Mesenchymal stem cell (in vitro differentiated cells and primary cell): ENCODE results near the gene RGMA.

Source experiments
- DNase-seq: peaks from one replicate; pipeline ENCODE4 v3.0.0-alpha.2; 2013
- H2AFZ ChIP-seq: one replicate; pipeline ENCODE4 v1.6.1; 2013; ENCODE audit warnings: low read depth, mild to moderate bottlenecking, control low read depth, inconsistent platforms, low read length, moderate library complexity
- H2AK5ac ChIP-seq: 2 replicates; pipeline ENCODE4 v1.6.1; 2013; ENCODE audit warnings: low read length, moderate library complexity, mild to moderate bottlenecking, inconsistent platforms; ENCODE audit not compliant: severe bottlenecking
- H2BK120ac ChIP-seq: one replicate; pipeline ENCODE4 v1.6.1; 2013; ENCODE audit warnings: low read depth, mild to moderate bottlenecking, inconsistent platforms, low read length, moderate library complexity
- H2BK12ac ChIP-seq, 2 experiments: one replicate each; pipeline ENCODE4 v1.6.1; 2013; ENCODE audit warnings: inconsistent platforms in 2 of 2, low read length in 2 of 2, mild to moderate bottlenecking in 2 of 2, moderate library complexity in 2 of 2, control low read depth in 1 of 2
- H2BK15ac ChIP-seq: one replicate; pipeline ENCODE4 v1.6.1; 2013; ENCODE audit warnings: mild to moderate bottlenecking, low read depth, inconsistent platforms; ENCODE audit not compliant: poor library complexity, severe bottlenecking
- H2BK5ac ChIP-seq: 2 replicates; pipeline ENCODE4 v1.6.1; 2013; ENCODE audit warnings: low read depth, mild to moderate bottlenecking, low read length, control low read depth, inconsistent platforms; ENCODE audit not compliant: poor library complexity, severe bottlenecking
- H3K14ac ChIP-seq, 2 experiments: one replicate each; pipeline ENCODE4 v1.6.1; 2013; ENCODE audit warnings: inconsistent platforms in 2 of 2, low read length in 2 of 2, control low read depth in 1 of 2, mild to moderate bottlenecking in 1 of 2, moderate library complexity in 1 of 2
- H3K18ac ChIP-seq, 2 experiments: one replicate each; pipeline ENCODE4 v1.6.1; 2013; ENCODE audit warnings: inconsistent platforms in 2 of 2, low read length in 2 of 2, control low read depth in 1 of 2, low read depth in 1 of 2, mild to moderate bottlenecking in 1 of 2
- H3K23ac ChIP-seq, 2 experiments: one replicate each; pipeline ENCODE4 v1.6.1; 2013; ENCODE audit warnings: inconsistent platforms in 2 of 2, low read length in 2 of 2, mild to moderate bottlenecking in 2 of 2, moderate library complexity in 2 of 2, control low read depth in 1 of 2
- H3K27ac ChIP-seq: 2 replicates; pipeline ENCODE4 v1.5.1; 2013; ENCODE audit warnings: mild to moderate bottlenecking, moderate library complexity, low read length, control low read depth, inconsistent platforms; ENCODE audit not compliant: poor library complexity, severe bottlenecking
- H3K27me3 ChIP-seq, 2 experiments: 2 replicates each; pipeline versions ENCODE4 v1.6.1 to v1.7.0; 2013; ENCODE audit warnings: low read length in 2 of 2, mild to moderate bottlenecking in 2 of 2, moderate library complexity in 2 of 2, control low read depth in 1 of 2, inconsistent platforms in 1 of 2; ENCODE audit not compliant: control insufficient read depth in 1 of 2, insufficient read depth in 1 of 2
- H3K36me3 ChIP-seq, 2 experiments: 2 replicates each; pipeline versions ENCODE4 v1.6.1 to v1.7.0; 2013; ENCODE audit warnings: low read length in 2 of 2, control low read depth in 1 of 2, inconsistent platforms in 1 of 2, low read depth in 1 of 2, mild to moderate bottlenecking in 1 of 2; ENCODE audit not compliant: insufficient read depth in 2 of 2, control insufficient read depth in 1 of 2
- H3K4ac ChIP-seq, 2 experiments: one replicate each; pipeline ENCODE4 v1.6.1; 2013; ENCODE audit warnings: inconsistent platforms in 2 of 2, low read length in 2 of 2, mild to moderate bottlenecking in 2 of 2, moderate library complexity in 2 of 2, control low read depth in 1 of 2, low read depth in 1 of 2
- H3K4me1 ChIP-seq: 2 replicates; pipeline ENCODE4 v1.6.1; 2013; ENCODE audit warnings: low read depth, low read length, control low read depth; ENCODE audit not compliant: control insufficient read depth, insufficient read depth
- H3K4me2 ChIP-seq: 2 replicates; pipeline ENCODE4 v1.6.1; 2013; ENCODE audit warnings: low read length, mild to moderate bottlenecking, inconsistent platforms; ENCODE audit not compliant: poor library complexity, severe bottlenecking
- H3K4me3 ChIP-seq, 2 experiments: 2 replicates each; pipeline versions ENCODE4 v1.5.1 to v1.7.0; 2013; ENCODE audit warnings: low read length in 2 of 2, mild to moderate bottlenecking in 2 of 2, control low read depth in 1 of 2, low read depth in 1 of 2; ENCODE audit not compliant: insufficient read depth in 1 of 2
- H3K79me1 ChIP-seq: replicated peaks from 2 replicates; pipeline ENCODE4 v1.6.1; 2013; ENCODE audit warnings: mild to moderate bottlenecking, control low read depth, low read length, inconsistent platforms; ENCODE audit not compliant: poor library complexity, severe bottlenecking
- H3K9ac ChIP-seq: 2 replicates; pipeline ENCODE4 v1.7.0; 2013; ENCODE audit warnings: mild to moderate bottlenecking, low read length, moderate library complexity
- H3K9me3 ChIP-seq: 2 replicates; pipeline ENCODE4 v1.7.0; 2013; ENCODE audit warnings: mild to moderate bottlenecking, low read length; ENCODE audit not compliant: control insufficient read depth
- H4K8ac ChIP-seq: one replicate; pipeline ENCODE4 v1.6.1; 2013; ENCODE audit warnings: inconsistent platforms, mild to moderate bottlenecking, low read length, moderate library complexity
- H4K91ac ChIP-seq: one replicate; pipeline ENCODE4 v1.6.1; 2013; ENCODE audit warnings: mild to moderate bottlenecking, low read length, inconsistent platforms
- WGBS: methylation state at CpG from one replicate; pipeline ENCODE4 v1.1.7; 2013; ENCODE audit warnings: mixed read lengths; 5-methylcytosine and 5-hydroxymethylcytosine counted together

RGMA gene

GRCh38 chr15:93046120-93046519 lies 42.9 kb downstream of the RGMA start:
- 90% methylated on average over 4 of the region's 4 CpGs for WGBS

GRCh38 chr15:93045191-93045785 lies 43.7 kb downstream of the RGMA start:
- H3K27ac ChIP-seq = no peak overlapping the region
- H3K23ac ChIP-seq = no peak overlapping the region
- no peak overlapping the region for H2BK5ac ChIP-seq
- no peak overlapping the region for H3K9ac ChIP-seq
- no peak overlapping the region for H3K18ac ChIP-seq
- H2AK5ac ChIP-seq = no peak overlapping the region
- no peak overlapping the region for H2BK120ac ChIP-seq
- H3K14ac ChIP-seq = no peak overlapping the region
- H3K79me1 ChIP-seq = no peaks in the 10 kb centered on the region
- no peak overlapping the region for H4K91ac ChIP-seq
- peaks cover 0 to 3% of the 10 kb centered on the region in 2 experiments for H3K27me3 ChIP-seq
- no peak for DNase-seq
- no peak overlapping the region for H2BK12ac ChIP-seq
- H3K4me1 ChIP-seq = no peaks in the 10 kb centered on the region
- no peak overlapping the region for H2AFZ ChIP-seq
- peaks cover 11% of the 10 kb centered on the region for H3K9me3 ChIP-seq
- H3K4ac ChIP-seq = no peak overlapping the region
- H3K4me2 ChIP-seq = no peak overlapping the region
- no peak overlapping the region for H4K8ac ChIP-seq
- WGBS = 93% methylated on average over 27 of the region's 27 CpGs
- H3K4me3 ChIP-seq = no peak overlapping the region
- H3K36me3 ChIP-seq = peaks cover 0 to 45% of the 10 kb centered on the region in 2 experiments
- H2BK15ac ChIP-seq = no peak overlapping the region

More at GRCh38 chr15:93046120-93046519, 42.9 kb downstream of the RGMA start:
- Histone ChIP-seq H3K18ac (no peak overlapping the region), H2BK15ac (no peak overlapping the region), H3K4me3 (no peak overlapping the region), H3K4ac (no peak overlapping the region), H3K9ac (no peak overlapping the region), H3K36me3 (peaks cover 0 to 50% of the 10 kb centered on the region in 2 experiments), H2AFZ (no peak overlapping the region), H4K8ac (no peak overlapping the region), H3K27me3 (peaks cover 0 to 6% of the 10 kb centered on the region in 2 experiments), H3K79me1 (no peaks in the 10 kb centered on the region), H2AK5ac (no peak overlapping the region), H2BK12ac (no peak overlapping the region), H3K9me3 (peaks cover 11% of the 10 kb centered on the region), H3K27ac (no peak overlapping the region), H4K91ac (no peak overlapping the region), H2BK120ac (no peak overlapping the region), H3K4me2 (no peak overlapping the region), H3K14ac (no peak overlapping the region), H3K4me1 (peaks cover 2% of the 10 kb centered on the region), H2BK5ac (no peak overlapping the region), H3K23ac (no peak overlapping the region)
- no peak for DNase-seq

GRCh38 chr15:93044301-93045190 lies 44.5 kb downstream of the RGMA start:
- Histone ChIP-seq H2AFZ (no peak overlapping the region), H3K4me3 (no peak overlapping the region), H4K8ac (no peak overlapping the region), H3K4ac (no peak overlapping the region), H4K91ac (no peak overlapping the region), H2BK5ac (no peak overlapping the region), H3K14ac (no peak overlapping the region), H2AK5ac (no peak overlapping the region), H3K4me1 (no peaks in the 10 kb centered on the region), H2BK120ac (no peak overlapping the region), H3K23ac (no peak overlapping the region), H3K27ac (no peak overlapping the region), H3K27me3 (no peaks in the 10 kb centered on the region), H2BK12ac (no peak overlapping the region), H3K4me2 (no peak overlapping the region), H3K9me3 (peaks cover 11% of the 10 kb centered on the region), H3K9ac (no peak overlapping the region), H2BK15ac (no peak overlapping the region), H3K79me1 (no peaks in the 10 kb centered on the region), H3K36me3 (peaks cover 0 to 38% of the 10 kb centered on the region in 2 experiments), H3K18ac (no peak overlapping the region)
- DNase-seq = no peak
- 89% methylated on average over 43 of the region's 46 CpGs for WGBS

GRCh38 chr15:93043621-93044300 lies 45.2 kb downstream of the RGMA start:
- Histone ChIP-seq H3K23ac (no peak overlapping the region), H2BK120ac (no peak overlapping the region), H2AK5ac (no peak overlapping the region), H2BK5ac (no peak overlapping the region), H3K27me3 (peaks cover 0 to 4% of the 10 kb centered on the region in 2 experiments), H3K4me3 (no peak overlapping the region), H2AFZ (no peak overlapping the region), H3K4me2 (no peak overlapping the region), H2BK15ac (no peak overlapping the region), H3K27ac (no peak overlapping the region), H3K79me1 (no peaks in the 10 kb centered on the region), H3K18ac (no peak overlapping the region), H3K9ac (no peak overlapping the region), H3K36me3 (peaks cover 0 to 32% of the 10 kb centered on the region in 2 experiments), H3K4me1 (no peaks in the 10 kb centered on the region), H3K4ac (no peak overlapping the region), H3K9me3 (peaks cover 11% of the 10 kb centered on the region), H4K8ac (no peak overlapping the region), H3K14ac (no peak overlapping the region), H4K91ac (no peak overlapping the region), H2BK12ac (no peak overlapping the region)
- DNase-seq = no peak
- WGBS = 66% methylated on average over 10 of the region's 12 CpGs
